Fibroblast of lung (primary cell): ENCODE data around the gene VPS4A.

ENCODE experiments used
- EZH2 ChIP-seq: IDR thresholded peaks from 2 replicates; pipeline ENCODE4 v1.5.1; 2012; ENCODE audit warnings: low read length, control low read depth, mild to moderate bottlenecking; ENCODE audit errors: missing control alignments
- TF ChIP-seq, protein P1 (sequence below), 2 donors: IDR thresholded peaks in 1 of 2; conservative IDR thresholded peaks in 1 of 2; 1 replicate in 1 of 2; 2 replicates in 1 of 2; pipeline ENCODE4 v1.5.1; 2011 to 2012; ENCODE audit warnings: low read length in 2 of 2, control low read depth in 1 of 2, inconsistent platforms in 1 of 2, low read depth in 1 of 2, mild to moderate bottlenecking in 1 of 2

DNA sequence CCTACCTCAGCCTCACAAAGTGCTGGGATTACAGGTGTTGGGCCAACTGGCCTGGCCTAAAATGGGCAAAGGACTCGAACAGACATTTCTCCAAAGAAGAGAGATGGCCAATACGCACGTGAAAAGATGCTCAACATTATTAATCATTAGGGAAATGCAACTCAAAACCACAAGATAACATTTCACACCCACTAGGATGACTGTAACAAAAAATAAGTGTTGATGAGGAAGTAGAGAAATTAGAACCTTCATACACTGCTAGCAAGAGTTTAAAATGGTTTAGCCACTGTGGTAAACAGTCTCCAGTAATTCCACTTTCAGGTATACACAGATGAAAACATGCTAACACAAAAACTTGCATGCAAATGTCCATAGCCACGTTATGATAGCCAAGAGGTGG is 34.8 kb downstream of the VPS4A start:
- TF ChIP-seq, protein P1, sequence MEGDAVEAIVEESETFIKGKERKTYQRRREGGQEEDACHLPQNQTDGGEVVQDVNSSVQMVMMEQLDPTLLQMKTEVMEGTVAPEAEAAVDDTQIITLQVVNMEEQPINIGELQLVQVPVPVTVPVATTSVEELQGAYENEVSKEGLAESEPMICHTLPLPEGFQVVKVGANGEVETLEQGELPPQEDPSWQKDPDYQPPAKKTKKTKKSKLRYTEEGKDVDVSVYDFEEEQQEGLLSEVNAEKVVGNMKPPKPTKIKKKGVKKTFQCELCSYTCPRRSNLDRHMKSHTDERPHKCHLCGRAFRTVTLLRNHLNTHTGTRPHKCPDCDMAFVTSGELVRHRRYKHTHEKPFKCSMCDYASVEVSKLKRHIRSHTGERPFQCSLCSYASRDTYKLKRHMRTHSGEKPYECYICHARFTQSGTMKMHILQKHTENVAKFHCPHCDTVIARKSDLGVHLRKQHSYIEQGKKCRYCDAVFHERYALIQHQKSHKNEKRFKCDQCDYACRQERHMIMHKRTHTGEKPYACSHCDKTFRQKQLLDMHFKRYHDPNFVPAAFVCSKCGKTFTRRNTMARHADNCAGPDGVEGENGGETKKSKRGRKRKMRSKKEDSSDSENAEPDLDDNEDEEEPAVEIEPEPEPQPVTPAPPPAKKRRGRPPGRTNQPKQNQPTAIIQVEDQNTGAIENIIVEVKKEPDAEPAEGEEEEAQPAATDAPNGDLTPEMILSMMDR (conservative IDR thresholded peaks at IDR 0.05 in 1 of 2, IDR thresholded peaks at IDR 0.05 in 1 of 2; ENCODE audit: low read depth in 1 of 2, low read length in 2 of 2), result no peak
- no peak for TF ChIP-seq EZH2
